Duodenal mucosa (tissue), 2 donors: Measurements from ENCODE around the gene TMPRSS6.

ENCODE experiments used
- H3K27ac ChIP-seq: one replicate; pipeline ENCODE4 v1.7.0; 2013; ENCODE audit warnings: low read depth, low read length
- H3K27me3 ChIP-seq, 2 donors: one replicate each; pipeline ENCODE4 v1.7.0; 2013; ENCODE audit warnings: low read length in 2 of 2, control low read depth in 1 of 2; ENCODE audit not compliant: insufficient read depth in 2 of 2, control insufficient read depth in 1 of 2
- H3K36me3 ChIP-seq, 2 donors: one replicate each; pipeline ENCODE4 v1.7.0; 2013; ENCODE audit warnings: low read length in 2 of 2, control low read depth in 1 of 2; ENCODE audit not compliant: insufficient read depth in 2 of 2, control insufficient read depth in 1 of 2
- H3K4me1 ChIP-seq, 2 donors: one replicate each; pipeline ENCODE4 v1.7.0; 2013; ENCODE audit warnings: low read length in 2 of 2, control low read depth in 1 of 2; ENCODE audit not compliant: insufficient read depth in 2 of 2, control insufficient read depth in 1 of 2
- H3K4me3 ChIP-seq, 2 donors: one replicate each; pipeline ENCODE4 v1.7.0; 2013; ENCODE audit warnings: low read length in 2 of 2, low read depth in 1 of 2
- H3K9ac ChIP-seq, 2 donors: one replicate each; pipeline ENCODE4 v1.7.0; 2013; ENCODE audit warnings: low read length in 2 of 2, low read depth in 1 of 2
- H3K9me3 ChIP-seq, 2 donors: one replicate each; pipeline ENCODE4 v1.7.0; 2013; ENCODE audit warnings: low read length in 2 of 2, control low read depth in 1 of 2; ENCODE audit not compliant: control insufficient read depth in 1 of 2

Gene TMPRSS6

GRCh38 chr22:37032134-37032534, 77.4 kb downstream of the TMPRSS6 start:
- Histone ChIP-seq H3K27me3 (no peaks in the 10 kb centered on the region), H3K36me3 (peaks cover 20 to 36% of the 10 kb centered on the region in 2 donors), H3K9ac (peak overlapping the region; percentile 12 to 36), H3K9me3 (no peaks in the 10 kb centered on the region), H3K4me3 (peak overlapping the region in 1 of 2 donors; percentile 24), H3K4me1 (peaks cover 39 to 66% of the 10 kb centered on the region in 2 donors), H3K27ac (peak overlapping the region; percentile 35)

DNA sequence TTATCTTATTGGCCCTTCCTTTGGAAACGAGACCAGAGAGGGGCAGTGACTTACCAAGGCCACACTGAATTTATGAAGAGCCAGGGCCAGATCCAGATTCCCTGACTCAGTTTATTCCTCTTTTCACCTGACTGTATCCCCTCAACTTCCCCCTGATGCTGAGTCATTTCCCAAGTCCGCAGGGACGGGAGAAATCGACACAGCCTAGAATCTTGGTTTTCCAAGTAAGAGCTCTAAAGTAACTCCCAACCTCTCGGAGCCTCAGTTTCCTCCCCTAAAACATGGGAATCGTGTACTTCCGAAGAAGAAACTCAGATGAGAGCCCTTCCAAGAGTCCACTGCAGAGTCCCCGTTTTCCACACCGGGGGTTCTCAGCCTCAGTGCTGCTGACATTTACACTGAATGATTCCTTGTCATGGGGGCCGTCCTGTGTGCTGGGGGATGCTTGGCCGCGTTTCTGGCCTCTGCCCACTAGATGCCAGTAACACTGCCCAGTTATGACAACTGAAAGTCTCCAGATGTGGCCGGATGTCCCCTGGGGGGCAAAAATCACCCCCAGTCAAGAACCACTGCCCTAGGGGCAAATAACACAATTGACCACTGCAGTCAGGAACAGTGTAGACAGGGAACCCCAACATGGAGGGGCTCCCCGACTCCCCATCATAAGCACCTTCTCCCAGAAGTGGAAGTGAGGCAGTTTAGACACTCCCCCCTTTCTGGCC, 78.8 kb downstream of the TMPRSS6 start:
- peak overlapping the region in 1 of 2 donors; percentile 6 for H3K9ac ChIP-seq
- no peak overlapping the region for H3K4me3 ChIP-seq
- peaks cover 28 to 49% of the 10 kb centered on the region in 2 donors for H3K36me3 ChIP-seq

DNA sequence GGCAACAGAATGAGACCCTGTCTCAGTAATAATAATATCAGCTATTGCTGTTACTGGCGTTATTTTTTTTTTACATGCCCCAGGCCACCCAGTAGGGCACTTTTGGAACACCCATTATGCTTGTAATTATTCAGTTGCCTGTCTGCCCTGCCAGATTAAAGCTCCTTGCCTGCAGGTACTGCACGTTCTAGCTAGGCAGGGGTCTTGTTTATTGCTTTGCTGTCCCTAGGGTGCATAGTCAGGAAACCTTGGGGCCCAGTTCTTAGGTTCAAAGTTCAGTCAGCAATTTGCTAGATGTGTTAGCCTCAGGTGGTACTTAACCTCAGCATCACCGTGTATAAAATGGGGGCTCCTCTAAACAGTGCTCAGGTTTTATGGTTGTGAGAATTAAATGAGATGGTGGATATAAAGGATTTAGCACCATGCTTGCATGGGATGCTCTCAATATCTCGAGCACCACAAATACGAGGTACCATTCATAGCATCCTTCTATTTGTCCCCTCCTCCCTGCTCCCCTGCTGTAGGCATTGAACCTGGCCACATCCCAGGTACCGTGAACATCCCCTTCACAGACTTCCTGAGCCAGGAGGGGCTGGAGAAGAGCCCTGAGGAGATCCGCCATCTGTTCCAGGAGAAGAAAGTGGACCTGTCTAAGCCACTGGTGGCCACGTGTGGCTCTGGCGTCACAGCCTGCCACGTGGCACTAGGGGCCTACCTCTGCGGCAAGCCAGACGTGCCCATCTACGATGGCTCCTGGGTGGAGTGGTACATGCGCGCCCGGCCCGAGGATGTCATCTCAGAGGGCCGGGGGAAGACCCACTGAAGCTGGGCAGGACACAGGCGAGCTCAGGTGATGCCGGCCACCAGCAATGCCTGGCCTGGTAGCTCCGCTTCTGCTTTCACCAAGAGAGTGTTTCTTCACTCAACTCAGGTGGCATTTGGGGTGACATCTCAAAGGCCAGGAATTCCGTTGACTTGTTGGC, 80.5 kb downstream of the TMPRSS6 start:
- peaks cover 28 to 58% of the 10 kb centered on the region in 2 donors for H3K36me3 ChIP-seq
- H3K9ac ChIP-seq = no peak overlapping the region
- H3K4me1 ChIP-seq = peaks cover 36 to 64% of the 10 kb centered on the region in 2 donors
- H3K4me3 ChIP-seq = no peak overlapping the region
- no peaks in the 10 kb centered on the region for H3K27me3 ChIP-seq
- no peak overlapping the region for H3K27ac ChIP-seq
- H3K9me3 ChIP-seq = no peaks in the 10 kb centered on the region

More for the DNA sequence above, 78.8 kb downstream of the TMPRSS6 start:
- H3K4me1 ChIP-seq = peaks cover 45 to 74% of the 10 kb centered on the region in 2 donors
- no peaks in the 10 kb centered on the region for H3K9me3 ChIP-seq
- no peak overlapping the region for H3K27ac ChIP-seq
- no peaks in the 10 kb centered on the region for H3K27me3 ChIP-seq

- Histone ChIP-seq H3K9ac (no peak overlapping the region), H3K4me1 (peaks cover 38 to 58% of the 10 kb centered on the region in 2 donors), H3K36me3 (peaks cover 28 to 58% of the 10 kb centered on the region in 2 donors), H3K4me3 (no peak overlapping the region), H3K27me3 (no peaks in the 10 kb centered on the region), H3K9me3 (no peaks in the 10 kb centered on the region), H3K27ac (no peak overlapping the region)
Observed at GRCh38 chr22:37027556-37027955, 82.0 kb downstream of the TMPRSS6 start.

DNA sequence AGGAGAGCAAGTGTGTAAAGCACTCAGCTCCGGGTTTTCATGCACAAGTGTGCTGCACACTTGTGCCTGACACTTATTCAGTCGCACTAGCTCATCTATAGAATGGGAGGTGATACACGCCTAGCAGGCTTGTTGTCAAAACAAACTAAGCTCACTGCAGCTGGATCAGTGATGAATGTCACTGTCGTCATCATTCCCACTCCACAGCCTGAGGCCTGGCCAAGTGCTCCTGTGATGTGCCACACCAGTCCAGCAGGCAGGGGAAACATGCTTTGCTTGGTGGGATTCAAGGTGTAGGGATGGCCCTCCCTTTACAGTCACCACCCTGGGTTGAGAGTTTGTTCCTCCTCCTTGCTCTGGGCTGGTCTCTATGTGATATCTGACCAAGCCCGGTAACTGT, 83.2 kb downstream of the TMPRSS6 start:
- peaks cover 28 to 58% of the 10 kb centered on the region in 2 donors for H3K36me3 ChIP-seq
- no peaks in the 10 kb centered on the region for H3K27me3 ChIP-seq
- peak overlapping the region; percentile 44 to 72 for H3K4me3 ChIP-seq
- H3K9ac ChIP-seq = peak overlapping the region; percentile 64 to 80
- H3K27ac ChIP-seq = peak overlapping the region; percentile 5
- no peaks in the 10 kb centered on the region for H3K9me3 ChIP-seq
- H3K4me1 ChIP-seq = peaks cover 41 to 59% of the 10 kb centered on the region in 2 donors

- Histone ChIP-seq H3K9me3 (no peaks in the 10 kb centered on the region), H3K27ac (peak overlapping the region; percentile 58), H3K4me3 (peak overlapping the region; percentile 44 to 72), H3K27me3 (no peaks in the 10 kb centered on the region), H3K9ac (peak overlapping the region; percentile 64 to 80), H3K36me3 (peaks cover 28 to 53% of the 10 kb centered on the region in 2 donors), H3K4me1 (peaks cover 42 to 51% of the 10 kb centered on the region in 2 donors)
Observed at GRCh38 chr22:37025500-37026070, 83.9 kb downstream of the TMPRSS6 start.

GRCh38 chr22:37024339-37025157, 85.0 kb downstream of the TMPRSS6 start:
- H3K9ac ChIP-seq = peak overlapping the region; percentile 64 to 80
- peaks cover 45 to 48% of the 10 kb centered on the region in 2 donors for H3K4me1 ChIP-seq
- H3K4me3 ChIP-seq = peak overlapping the region; percentile 44 to 72
- H3K27ac ChIP-seq = peak overlapping the region; percentile 87
- H3K9me3 ChIP-seq = no peaks in the 10 kb centered on the region
- peaks cover 24 to 43% of the 10 kb centered on the region in 2 donors for H3K36me3 ChIP-seq
- no peaks in the 10 kb centered on the region for H3K27me3 ChIP-seq

DNA sequence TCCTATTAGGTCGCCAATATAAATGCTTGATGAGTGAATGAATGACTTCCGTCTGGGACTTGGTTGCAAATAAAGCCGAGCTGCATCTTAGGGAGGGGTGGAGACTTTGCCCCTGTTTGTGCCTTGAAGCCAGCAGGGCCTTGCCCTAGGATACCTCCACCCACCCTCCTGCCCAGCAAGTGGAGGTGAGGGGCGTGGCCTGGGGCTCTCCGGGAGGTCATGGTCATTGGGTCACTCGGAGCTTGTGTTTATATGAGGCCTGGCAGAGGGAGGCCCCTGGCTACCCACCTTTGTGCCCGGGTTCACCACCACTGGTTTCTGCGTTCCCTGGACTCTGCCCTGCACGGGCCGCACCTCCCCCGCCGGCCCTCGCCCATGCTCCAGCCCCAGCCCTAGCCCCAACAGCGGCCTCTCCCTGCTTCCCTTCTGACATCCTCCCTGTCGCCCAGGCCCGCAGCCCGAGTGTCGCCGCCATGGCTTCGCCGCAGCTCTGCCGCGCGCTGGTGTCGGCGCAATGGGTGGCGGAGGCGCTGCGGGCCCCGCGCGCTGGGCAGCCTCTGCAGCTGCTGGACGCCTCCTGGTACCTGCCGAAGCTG, 85.7 kb downstream of the TMPRSS6 start:
- H3K36me3 ChIP-seq = peaks cover 19 to 36% of the 10 kb centered on the region in 2 donors
- H3K27ac ChIP-seq = peak overlapping the region; percentile 87
- H3K9ac ChIP-seq = peak overlapping the region; percentile 64 to 80
- H3K27me3 ChIP-seq = no peaks in the 10 kb centered on the region
- H3K4me3 ChIP-seq = peak overlapping the region; percentile 44 to 72
- peaks cover 45 to 48% of the 10 kb centered on the region in 2 donors for H3K4me1 ChIP-seq
- H3K9me3 ChIP-seq = no peaks in the 10 kb centered on the region
